ENCODE results near the gene C9orf152.

C9orf152 gene

GRCh38 chr9:110241260-110241857 is 33.4 kb upstream of the C9orf152 start:
- TF ChIP-seq ZFX (IDR thresholded peaks at IDR 0.05; ENCODE audit: borderline replicate concordance) (no peak), CTCF (IDR thresholded peaks at IDR 0.05) (no peak)
- H3K27ac ChIP-seq, result no peak overlapping the region

GRCh38 chr9:110240198-110240597 is 32.2 kb upstream of the C9orf152 start:
- H3K27ac ChIP-seq, result no peak overlapping the region
- TF ChIP-seq CTCF (IDR thresholded peaks at IDR 0.05) (no peak), ZFX (IDR thresholded peaks at IDR 0.05; ENCODE audit: borderline replicate concordance) (no peak)

- TF ChIP-seq CTCF (IDR thresholded peaks at IDR 0.05), result no peak
- no peak for TF ChIP-seq ZFX (IDR thresholded peaks at IDR 0.05; ENCODE audit: borderline replicate concordance)
- no peak overlapping the region for H3K27ac ChIP-seq
Observed at GRCh38 chr9:110228321-110228720, 20.4 kb upstream of the C9orf152 start.

GRCh38 chr9:110224583-110224982 is 16.6 kb upstream of the C9orf152 start:
- TF ChIP-seq ZFX (IDR thresholded peaks at IDR 0.05; ENCODE audit: borderline replicate concordance) (no peak), CTCF (IDR thresholded peaks at IDR 0.05) (no peak)
- H3K27ac ChIP-seq, result no peak overlapping the region

GRCh38 chr9:110220809-110221208 is 12.8 kb upstream of the C9orf152 start:
- TF ChIP-seq ZFX (IDR thresholded peaks at IDR 0.05; ENCODE audit: borderline replicate concordance) (no peak), CTCF (IDR thresholded peaks at IDR 0.05) (no peak)
- H3K27ac ChIP-seq, result no peak overlapping the region

- peak; percentile 76 for TF ChIP-seq CTCF (IDR thresholded peaks at IDR 0.05)
- TF ChIP-seq ZFX (IDR thresholded peaks at IDR 0.05; ENCODE audit: borderline replicate concordance), result no peak
Observed at GRCh38 chr9:110217656-110218099, 9.7 kb upstream of the C9orf152 start.

GRCh38 chr9:110214586-110215355 is 6.8 kb upstream of the C9orf152 start:
- TF ChIP-seq CTCF (IDR thresholded peaks at IDR 0.05) (no peak), ZFX (IDR thresholded peaks at IDR 0.05; ENCODE audit: borderline replicate concordance) (no peak)
- no peak overlapping the region for H3K27ac ChIP-seq

More at GRCh38 chr9:110217656-110218099, 9.7 kb upstream of the C9orf152 start:
- no peak overlapping the region for H3K27ac ChIP-seq

Measured in 22Rv1 (cell line).